SK-N-SH treated with all-trans-retinoic acid at 6 μM for 48 hours (cell line): Measurements from ENCODE around the gene MAB21L3.

ENCODE experiments used
- ARNTL ChIP-seq: fragments of 450-650 bp; formaldehyde crosslinking; IDR thresholded peaks from 2 replicates; pipeline ENCODE4 v1.5.0; 2020; ENCODE audit warnings: low read depth, mild to moderate bottlenecking, moderate library complexity, borderline replicate concordance
- BACH2 ChIP-seq: fragments of 250-450 bp; sonication (Bioruptor Pico); IDR thresholded peaks from 2 replicates; pipeline ENCODE4 v1.9.0; 2021; ENCODE audit warnings: mild to moderate bottlenecking, borderline replicate concordance
- CSRNP3 ChIP-seq: fragments of 250-450 bp; sonication (Bioruptor Pico); IDR thresholded peaks from 2 replicates; pipeline ENCODE4 v1.5.1; 2021; ENCODE audit warnings: mild to moderate bottlenecking, moderate library complexity
- ESRRG ChIP-seq: fragments of 250-450 bp; sonication (Bioruptor Pico); IDR thresholded peaks from 2 replicates; pipeline ENCODE4 v1.6.1; 2021; ENCODE audit warnings: mild to moderate bottlenecking
- OSR1 ChIP-seq: fragments of 250-450 bp; sonication (Bioruptor Pico); IDR thresholded peaks from 2 replicates; pipeline ENCODE4 v1.8.0; 2022; ENCODE audit warnings: moderate library complexity, mild to moderate bottlenecking, inconsistent platforms
- POU6F1 ChIP-seq: fragments of 250-450 bp; sonication (Bioruptor Pico); IDR thresholded peaks from 2 replicates; pipeline ENCODE4 v1.8.0; 2021; ENCODE audit warnings: low read depth, mild to moderate bottlenecking, moderate library complexity, borderline replicate concordance
- RARB ChIP-seq: fragments of 250-450 bp; sonication (Bioruptor Pico); IDR thresholded peaks from 2 replicates; pipeline ENCODE4 v1.8.0; 2021; ENCODE audit warnings: mild to moderate bottlenecking, moderate library complexity
- ZC3H10 ChIP-seq: fragments of 250-450 bp; sonication (Bioruptor Pico); IDR thresholded peaks from 2 replicates; pipeline ENCODE4 v1.5.1; 2021; ENCODE audit warnings: mild to moderate bottlenecking, moderate library complexity
- ZFP3 ChIP-seq: fragments of 250-450 bp; sonication (Bioruptor Pico); IDR thresholded peaks from 2 replicates; pipeline ENCODE4 v1.5.0; 2020; ENCODE audit warnings: mild to moderate bottlenecking, moderate library complexity
- ZFP30 ChIP-seq: fragments of 450-650 bp; formaldehyde crosslinking; IDR thresholded peaks from 2 replicates; pipeline ENCODE4 v1.5.0; 2022; ENCODE audit warnings: mild to moderate bottlenecking, moderate library complexity
- ZNF565 ChIP-seq: fragments of 450-650 bp; formaldehyde crosslinking; conservative IDR thresholded peaks from 2 replicates; pipeline ENCODE4 v1.5.0; 2020; ENCODE audit warnings: low read depth, mild to moderate bottlenecking, moderate library complexity
- ZNF8 ChIP-seq: fragments of 450-650 bp; formaldehyde crosslinking; IDR thresholded peaks from 2 replicates; pipeline ENCODE4 v1.5.0; 2020; ENCODE audit warnings: mild to moderate bottlenecking, moderate library complexity
- TF ChIP-seq, protein P1 (sequence below): fragments of 250-450 bp; sonication (Bioruptor Pico); IDR thresholded peaks from 2 replicates; pipeline ENCODE4 v1.5.1; 2020; ENCODE audit warnings: low read depth, mild to moderate bottlenecking, moderate library complexity
- TF ChIP-seq, protein P2 (sequence below): fragments of 250-450 bp; sonication (Bioruptor Pico); IDR thresholded peaks from 2 replicates; pipeline ENCODE4 v1.8.0; 2020; ENCODE audit warnings: mild to moderate bottlenecking, moderate library complexity, borderline replicate concordance

DNA sequence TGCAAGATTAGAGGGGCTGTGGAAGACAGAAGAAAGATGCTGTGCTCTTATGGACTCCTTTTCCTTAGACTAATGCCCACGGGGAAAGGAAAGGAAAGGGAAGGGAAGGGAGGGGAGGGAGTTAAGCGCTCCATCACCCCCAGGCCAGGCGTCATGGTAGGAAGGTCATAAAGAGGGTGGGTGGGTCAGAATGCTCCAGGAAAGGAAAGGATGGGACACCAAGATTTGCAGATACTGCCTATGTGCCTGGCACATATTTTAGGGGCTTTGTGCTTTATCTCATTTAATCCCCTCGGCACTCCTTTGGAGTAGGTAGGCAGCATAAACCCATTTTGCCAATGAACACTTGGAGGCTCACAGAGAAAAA, 41.4 kb downstream of the MAB21L3 start:
- TF ChIP-seq, protein P1, sequence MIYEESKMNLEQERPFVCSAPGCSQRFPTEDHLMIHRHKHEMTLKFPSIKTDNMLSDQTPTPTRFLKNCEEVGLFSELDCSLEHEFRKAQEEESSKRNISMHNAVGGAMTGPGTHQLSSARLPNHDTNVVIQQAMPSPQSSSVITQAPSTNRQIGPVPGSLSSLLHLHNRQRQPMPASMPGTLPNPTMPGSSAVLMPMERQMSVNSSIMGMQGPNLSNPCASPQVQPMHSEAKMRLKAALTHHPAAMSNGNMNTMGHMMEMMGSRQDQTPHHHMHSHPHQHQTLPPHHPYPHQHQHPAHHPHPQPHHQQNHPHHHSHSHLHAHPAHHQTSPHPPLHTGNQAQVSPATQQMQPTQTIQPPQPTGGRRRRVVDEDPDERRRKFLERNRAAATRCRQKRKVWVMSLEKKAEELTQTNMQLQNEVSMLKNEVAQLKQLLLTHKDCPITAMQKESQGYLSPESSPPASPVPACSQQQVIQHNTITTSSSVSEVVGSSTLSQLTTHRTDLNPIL (CRISPR knock-in tag): no peak
- TF ChIP-seq BACH2 (CRISPR knock-in tag) (no peak), OSR1 (CRISPR knock-in tag) (no peak), CSRNP3 (CRISPR knock-in tag) (no peak), ZFP30 (CRISPR knock-in tag) (no peak), ZC3H10 (CRISPR knock-in tag) (no peak), POU6F1 (CRISPR knock-in tag) (no peak), RARB (no peak), ESRRG (CRISPR knock-in tag) (no peak), ARNTL (CRISPR knock-in tag) (no peak), ZNF8 (no peak), ZNF565 (CRISPR knock-in tag) (no peak), ZFP3 (no peak)
- TF ChIP-seq, protein P2, sequence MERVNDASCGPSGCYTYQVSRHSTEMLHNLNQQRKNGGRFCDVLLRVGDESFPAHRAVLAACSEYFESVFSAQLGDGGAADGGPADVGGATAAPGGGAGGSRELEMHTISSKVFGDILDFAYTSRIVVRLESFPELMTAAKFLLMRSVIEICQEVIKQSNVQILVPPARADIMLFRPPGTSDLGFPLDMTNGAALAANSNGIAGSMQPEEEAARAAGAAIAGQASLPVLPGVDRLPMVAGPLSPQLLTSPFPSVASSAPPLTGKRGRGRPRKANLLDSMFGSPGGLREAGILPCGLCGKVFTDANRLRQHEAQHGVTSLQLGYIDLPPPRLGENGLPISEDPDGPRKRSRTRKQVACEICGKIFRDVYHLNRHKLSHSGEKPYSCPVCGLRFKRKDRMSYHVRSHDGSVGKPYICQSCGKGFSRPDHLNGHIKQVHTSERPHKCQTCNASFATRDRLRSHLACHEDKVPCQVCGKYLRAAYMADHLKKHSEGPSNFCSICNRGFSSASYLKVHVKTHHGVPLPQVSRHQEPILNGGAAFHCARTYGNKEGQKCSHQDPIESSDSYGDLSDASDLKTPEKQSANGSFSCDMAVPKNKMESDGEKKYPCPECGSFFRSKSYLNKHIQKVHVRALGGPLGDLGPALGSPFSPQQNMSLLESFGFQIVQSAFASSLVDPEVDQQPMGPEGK (CRISPR knock-in tag): no peak
